Suprapubic skin (tissue), 4 donors: ENCODE results near the gene DNHD1. TPM values are rescaled to one million over a fixed set of nuclear protein-coding genes. Genes with fewer than 3 reads are reported as not detected.

ENCODE experiments used
- DNase-seq, 2 donors: peaks; one replicate each; pipeline ENCODE4 v3.0.0-alpha.2; 2019; ENCODE audit warnings: low spot score in 2 of 2
- H3K27ac ChIP-seq: fragments of 200-600 bp; sonication (generic); one replicate; pipeline ENCODE4 v1.5.1; 2019
- H3K27me3 ChIP-seq: fragments of 200-600 bp; sonication (generic); one replicate; pipeline ENCODE4 v1.5.1; 2019
- H3K36me3 ChIP-seq: fragments of 200-600 bp; sonication (generic); one replicate; pipeline ENCODE4 v1.5.1; 2019
- H3K4me1 ChIP-seq: fragments of 200-600 bp; sonication (generic); one replicate; pipeline ENCODE4 v1.5.1; 2019
- H3K4me3 ChIP-seq: fragments of 200-600 bp; sonication (generic); one replicate; pipeline ENCODE4 v1.5.1; 2019; ENCODE audit warnings: mild to moderate bottlenecking
- H3K9me3 ChIP-seq: fragments of 200-600 bp; sonication (generic); one replicate; pipeline ENCODE4 v1.5.1; 2019
- EP300 ChIP-seq: sonication (generic); formaldehyde crosslinking; IDR thresholded peaks from one replicate; pipeline ENCODE4 v1.6.1; 2017; ENCODE audit warnings: antibody characterized with exemption
- POLR2A ChIP-seq, 2 donors: fragments of 450-650 bp; IDR thresholded peaks; one replicate each; pipeline ENCODE4 v1.6.1; 2017; ENCODE audit warnings: antibody characterized with exemption in 2 of 2, mild to moderate bottlenecking in 2 of 2, moderate library complexity in 2 of 2
- POLR2AphosphoS5 ChIP-seq, 3 donors: sonication (generic); formaldehyde crosslinking; IDR thresholded peaks; one replicate each; pipeline ENCODE4 v1.6.1; 2017; ENCODE audit warnings: antibody characterized with exemption in 3 of 3
- WGBS: methylation state at CpG from one replicate; pipeline ENCODE4 v1.1.5; 2018; 5-methylcytosine and 5-hydroxymethylcytosine counted together
- total RNA-seq, 4 donors: library from RNA; depleted of rRNA; stranded (reverse); fragments of >200 nt; gene quantifications; one replicate each; pipeline ENCODE4 v1.1.0, GENCODE V29; 2016
- TF ChIP-seq, protein P1 (sequence below), 2 donors: fragments of 200-600 bp in 1 of 2; fragments of 450-650 bp in 1 of 2; sonication (generic) in 1 of 2; IDR thresholded peaks; one replicate each; pipeline ENCODE4 v1.5.1; 2016 to 2019; ENCODE audit warnings: antibody characterized with exemption in 2 of 2, mild to moderate bottlenecking in 1 of 2, moderate library complexity in 1 of 2

The DNHD1 gene
- total RNA-seq, 4 donors from 2014 or later = 6.2 to 32.0 (median 9.6) TPM

DNA sequence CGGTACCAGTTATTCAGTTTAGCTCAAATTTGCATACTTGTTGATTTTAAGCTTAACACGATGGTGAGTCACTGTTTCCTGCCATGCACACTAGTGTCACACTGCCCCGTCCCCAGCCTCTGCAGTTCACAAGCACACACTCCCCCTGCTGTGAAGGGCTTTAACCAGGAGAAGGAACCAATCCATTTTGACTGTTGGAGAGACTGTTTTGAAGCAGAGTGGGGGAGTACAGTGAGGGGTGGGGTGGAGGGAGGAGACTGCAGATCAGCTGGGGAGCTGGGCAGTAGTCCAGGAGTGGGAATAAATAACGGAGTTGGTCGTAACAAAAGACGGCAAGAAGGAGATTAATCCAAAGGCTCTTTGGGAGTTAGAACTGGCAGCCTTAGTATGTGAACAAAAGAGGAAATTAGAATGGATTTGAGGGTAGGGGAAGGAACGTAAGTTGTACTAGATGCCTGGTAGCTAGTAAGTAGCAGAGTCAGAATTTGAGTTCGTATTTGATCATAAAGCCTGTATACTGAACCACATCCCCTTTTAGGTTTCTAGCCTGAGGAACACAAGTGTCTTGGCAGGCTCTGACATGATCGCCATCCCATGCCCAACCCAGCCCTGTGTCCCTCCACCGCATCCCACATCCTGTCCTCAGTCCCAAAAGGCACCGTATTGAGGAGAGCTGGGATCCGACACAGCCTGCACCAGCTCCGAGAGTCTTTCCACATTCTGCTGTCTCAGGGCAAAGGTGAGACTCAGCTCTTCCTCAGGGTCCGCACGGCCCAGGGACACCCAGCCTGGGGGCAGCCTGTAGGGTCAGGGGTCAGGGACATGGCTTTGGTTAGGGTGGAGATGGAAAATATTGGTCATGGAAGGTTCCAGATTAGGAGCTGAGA, 121.3 kb downstream of the DNHD1 start:
- TF ChIP-seq EP300 (no peak), POLR2A (IDR thresholded peaks at IDR 0.05) (no peak), POLR2AphosphoS5 (IDR thresholded peaks at IDR 0.05) (no peak)
- TF ChIP-seq, protein P1, sequence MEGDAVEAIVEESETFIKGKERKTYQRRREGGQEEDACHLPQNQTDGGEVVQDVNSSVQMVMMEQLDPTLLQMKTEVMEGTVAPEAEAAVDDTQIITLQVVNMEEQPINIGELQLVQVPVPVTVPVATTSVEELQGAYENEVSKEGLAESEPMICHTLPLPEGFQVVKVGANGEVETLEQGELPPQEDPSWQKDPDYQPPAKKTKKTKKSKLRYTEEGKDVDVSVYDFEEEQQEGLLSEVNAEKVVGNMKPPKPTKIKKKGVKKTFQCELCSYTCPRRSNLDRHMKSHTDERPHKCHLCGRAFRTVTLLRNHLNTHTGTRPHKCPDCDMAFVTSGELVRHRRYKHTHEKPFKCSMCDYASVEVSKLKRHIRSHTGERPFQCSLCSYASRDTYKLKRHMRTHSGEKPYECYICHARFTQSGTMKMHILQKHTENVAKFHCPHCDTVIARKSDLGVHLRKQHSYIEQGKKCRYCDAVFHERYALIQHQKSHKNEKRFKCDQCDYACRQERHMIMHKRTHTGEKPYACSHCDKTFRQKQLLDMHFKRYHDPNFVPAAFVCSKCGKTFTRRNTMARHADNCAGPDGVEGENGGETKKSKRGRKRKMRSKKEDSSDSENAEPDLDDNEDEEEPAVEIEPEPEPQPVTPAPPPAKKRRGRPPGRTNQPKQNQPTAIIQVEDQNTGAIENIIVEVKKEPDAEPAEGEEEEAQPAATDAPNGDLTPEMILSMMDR (IDR thresholded peaks at IDR 0.05) = no peak
- Histone ChIP-seq H3K36me3 (peaks cover 15% of the 10 kb centered on the region), H3K4me1 (peaks cover 29% of the 10 kb centered on the region), H3K27ac (peak overlapping the region; percentile 91), H3K27me3 (no peaks in the 10 kb centered on the region), H3K4me3 (peak overlapping the region; percentile 83), H3K9me3 (no peaks in the 10 kb centered on the region)
- WGBS = 7% methylated on average over 15 of the region's 15 CpGs
- no peak for DNase-seq

DNA sequence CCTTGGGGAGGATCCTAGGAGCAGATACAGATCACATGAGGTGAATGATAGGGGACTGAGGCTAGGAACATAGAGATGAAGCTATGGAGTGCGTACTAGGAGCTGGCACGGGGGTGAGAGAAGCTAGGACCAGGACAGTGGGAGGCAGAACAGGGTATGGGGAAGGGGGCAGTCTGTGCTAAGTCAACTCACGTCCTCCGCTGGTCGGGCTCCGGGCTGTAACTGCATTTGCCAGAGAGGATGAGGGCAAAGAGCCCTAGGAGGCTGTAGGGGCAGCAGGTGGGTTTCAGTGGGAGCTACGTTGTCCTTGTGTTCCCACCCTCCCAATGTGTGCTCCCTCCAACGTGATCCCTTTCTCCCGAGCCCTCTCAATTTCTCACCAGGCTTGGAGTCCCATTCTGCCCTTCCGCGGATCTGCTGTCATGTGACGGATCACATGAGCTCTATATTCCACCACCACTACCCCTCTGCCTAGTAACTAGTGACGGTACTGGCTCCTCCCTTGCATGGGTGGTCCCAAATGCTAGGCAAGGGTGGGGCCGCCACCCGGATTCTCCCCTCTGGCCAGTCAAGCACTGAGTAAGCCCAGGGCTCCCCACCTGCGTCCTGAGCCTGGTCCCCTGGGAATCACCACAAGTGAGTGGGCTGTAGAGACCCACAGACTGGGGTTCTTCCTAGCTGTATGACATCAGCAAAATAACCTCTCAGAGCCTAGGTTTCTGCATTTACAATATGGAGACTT, 122.1 kb downstream of the DNHD1 start, which contains the start of gene TPP1:
TSS of gene TPP1 (minus strand) at position 419 of the 742 bp plus-strand sequence. CDS start at position 397, 22 bp downstream.
- H3K9me3 ChIP-seq = no peaks in the 10 kb centered on the region
- peak within 1 kb of the TSS; percentile 83 for H3K4me3 ChIP-seq
- peaks cover 28% of the 10 kb centered on the region for H3K4me1 ChIP-seq
- no peaks in the 10 kb centered on the region for H3K27me3 ChIP-seq
- peak within 1 kb of the TSS; percentile 91 for H3K27ac ChIP-seq
- H3K36me3 ChIP-seq = peaks cover 24% of the 10 kb centered on the region
- 1% methylated on average over 14 of the region's 16 CpGs for WGBS
- peak; percentile 97 for DNase-seq
- TF ChIP-seq POLR2A (IDR thresholded peaks at IDR 0.05) = peak in 1 of 2 donors; percentile 52
- no peak for TF ChIP-seq EP300
- TF ChIP-seq POLR2AphosphoS5 (IDR thresholded peaks at IDR 0.05) = peak; percentile 42 to 92 (median 60)

DNA sequence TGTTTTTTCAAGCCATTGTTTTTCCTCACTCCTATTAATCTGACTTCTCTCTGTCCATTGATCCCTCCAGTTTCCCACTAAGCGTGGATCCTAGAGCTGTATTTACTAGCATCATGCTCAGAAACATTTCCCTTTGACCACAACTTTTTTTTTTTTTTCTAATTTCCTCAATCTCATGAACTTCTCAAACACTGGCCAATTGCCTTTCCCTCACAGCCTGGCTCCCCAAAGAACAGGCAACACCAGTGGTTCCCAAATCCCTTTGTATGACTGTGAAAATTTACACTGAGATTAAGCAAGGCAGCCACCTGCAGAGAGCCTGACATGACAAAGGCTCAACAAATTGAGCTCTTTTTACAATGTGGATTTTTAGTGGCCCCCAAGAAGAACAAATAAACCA, 123.6 kb downstream of the DNHD1 start:
- Histone ChIP-seq H3K36me3 (peaks cover 32% of the 10 kb centered on the region), H3K27ac (no peak overlapping the region), H3K9me3 (no peaks in the 10 kb centered on the region), H3K27me3 (no peaks in the 10 kb centered on the region), H3K4me1 (peaks cover 28% of the 10 kb centered on the region), H3K4me3 (no peak overlapping the region)
- TF ChIP-seq EP300 (no peak), POLR2A (IDR thresholded peaks at IDR 0.05) (no peak), POLR2AphosphoS5 (IDR thresholded peaks at IDR 0.05) (no peak)
- TF ChIP-seq, protein P1 (IDR thresholded peaks at IDR 0.05) = no peak
- no peak for DNase-seq
- whole genome bisulfite sequencing = 85% methylated on average over 1 of the region's 1 CpG

Other genes starting within 250 kb of the DNHD1 start
- 1 to 10 TPM in 1 of 4 donors, under 1 TPM in 1, not detected in 2; 0.25 to 3.0 TPM for gene CCKBR, start 237.4 kb upstream of the DNHD1 start, total RNA-seq
- gene CAVIN3, start 176.8 kb upstream of the DNHD1 start, total RNA-seq = 10 to 100 TPM; 28.1 to 51.6 (median 36.7) TPM
- gene SMPD1, start 106.8 kb upstream of the DNHD1 start, total RNA-seq = 10 to 100 TPM; 25.0 to 45.5 (median 40.8) TPM
- 10 to 100 TPM; 15.8 to 26.2 (median 17.2) TPM for gene APBB1, start 78.2 kb upstream of the DNHD1 start, total RNA-seq
- gene HPX, start 56.3 kb upstream of the DNHD1 start, total RNA-seq = 10 to 100 TPM in 1 of 4 donors, 1 to 10 TPM in 2, under 1 TPM in 1; 0.47 to 15.5 (median 1.3) TPM
- 10 to 100 TPM; 20.0 to 40.2 (median 32.2) TPM for gene TRIM3, start 23.3 kb upstream of the DNHD1 start, total RNA-seq
- 10 to 100 TPM; 66.3 to 87.5 (median 83.4) TPM for gene ARFIP2, start 15.9 kb upstream of the DNHD1 start, total RNA-seq
- gene TIMM10B, start 15.8 kb upstream of the DNHD1 start, total RNA-seq = 10 to 100 TPM; 23.0 to 54.6 (median 32.0) TPM
- gene RRP8, start 106.3 kb downstream of the DNHD1 start, total RNA-seq = 10 to 100 TPM; 15.9 to 33.6 (median 18.3) TPM
- gene ILK, start 106.5 kb downstream of the DNHD1 start, total RNA-seq = 10 to 100 TPM; 59.8 to 83.8 (median 71.5) TPM
- 10 to 100 TPM; 24.1 to 54.5 (median 40.1) TPM for gene TAF10, start 114.9 kb downstream of the DNHD1 start, total RNA-seq
- gene TPP1, start 122.1 kb downstream of the DNHD1 start, total RNA-seq = 100 to 1,000 TPM in 2 of 4 donors, 10 to 100 TPM in 2; 56.1 to 126 (median 81.9) TPM
- gene DCHS1, start 158.5 kb downstream of the DNHD1 start, total RNA-seq = 1 to 10 TPM; 3.9 to 9.0 (median 6.4) TPM
- gene MRPL17, start 186.1 kb downstream of the DNHD1 start, total RNA-seq = 10 to 100 TPM; 17.1 to 35.2 (median 26.4) TPM